Stimulated activated CD4-positive, alpha-beta T cell treated with anti-CD3 and anti-CD28 coated beads, Interleukin-1b, Interleukin-23, amount 100 ng/mL, for 4 hours (primary cell): Measurements from ENCODE around the gene MARCHF9.
A peak's percentile ranks its signal among the peaks of the same experiment; 100 is the strongest.
"Not testable (repeated sequence)": the region's sequence is repeated elsewhere in the genome, so short reads cannot be mapped to it uniquely, and the experiment has no call there.

Experiments used
- DNase-seq, 2 donors: peaks; one replicate each; pipeline ENCODE4 v3.0.0-alpha.2; 2020; ENCODE audit warnings: low read depth in 2 of 2

Gene MARCHF9, protein sequence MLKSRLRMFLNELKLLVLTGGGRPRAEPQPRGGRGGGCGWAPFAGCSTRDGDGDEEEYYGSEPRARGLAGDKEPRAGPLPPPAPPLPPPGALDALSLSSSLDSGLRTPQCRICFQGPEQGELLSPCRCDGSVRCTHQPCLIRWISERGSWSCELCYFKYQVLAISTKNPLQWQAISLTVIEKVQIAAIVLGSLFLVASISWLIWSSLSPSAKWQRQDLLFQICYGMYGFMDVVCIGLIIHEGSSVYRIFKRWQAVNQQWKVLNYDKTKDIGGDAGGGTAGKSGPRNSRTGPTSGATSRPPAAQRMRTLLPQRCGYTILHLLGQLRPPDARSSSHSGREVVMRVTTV

DNA sequence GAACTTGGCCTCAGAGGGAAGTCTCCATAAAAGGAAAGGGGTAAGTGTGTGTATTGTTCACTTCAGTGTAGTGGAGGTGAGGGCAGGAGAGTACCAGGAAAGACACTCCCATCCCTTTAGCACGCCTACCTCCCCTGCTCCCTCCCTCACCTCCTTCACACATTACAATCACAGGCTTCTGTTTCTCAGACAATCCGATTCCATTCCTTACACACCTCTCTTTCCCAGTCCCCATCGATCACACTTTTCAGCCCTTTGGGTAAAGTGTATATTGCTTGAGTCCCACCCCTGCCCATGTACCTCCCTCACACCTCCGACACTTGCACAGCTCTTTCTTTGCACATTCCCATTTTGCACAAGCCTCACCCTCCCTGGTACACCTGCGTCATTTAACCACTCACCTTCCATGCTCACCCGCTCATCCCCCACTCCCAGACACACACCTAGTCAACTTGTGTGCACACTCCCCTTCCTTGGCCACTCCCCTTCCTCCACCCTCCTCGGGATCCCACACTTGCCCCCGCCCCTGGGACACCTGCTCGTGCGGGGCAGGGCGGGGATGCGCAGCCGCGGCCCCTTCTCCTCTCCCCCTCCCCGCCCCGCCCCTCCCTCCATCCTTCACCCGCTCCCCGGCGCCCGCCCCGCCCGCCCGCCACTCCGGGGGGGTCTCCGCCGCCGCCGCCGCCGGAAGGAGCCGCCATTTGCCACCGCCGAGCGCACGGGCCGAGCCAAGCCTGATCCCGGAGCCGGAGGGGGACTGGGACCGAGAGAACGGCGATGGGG, at the start of gene MARCHF9:
Gene MARCHF9 (plus strand): TSS at position 693 of the 783 bp plus-strand sequence. CDS start 426 bp downstream, outside the sequence.
- DNase-seq, result peak; percentile 75

DNA sequence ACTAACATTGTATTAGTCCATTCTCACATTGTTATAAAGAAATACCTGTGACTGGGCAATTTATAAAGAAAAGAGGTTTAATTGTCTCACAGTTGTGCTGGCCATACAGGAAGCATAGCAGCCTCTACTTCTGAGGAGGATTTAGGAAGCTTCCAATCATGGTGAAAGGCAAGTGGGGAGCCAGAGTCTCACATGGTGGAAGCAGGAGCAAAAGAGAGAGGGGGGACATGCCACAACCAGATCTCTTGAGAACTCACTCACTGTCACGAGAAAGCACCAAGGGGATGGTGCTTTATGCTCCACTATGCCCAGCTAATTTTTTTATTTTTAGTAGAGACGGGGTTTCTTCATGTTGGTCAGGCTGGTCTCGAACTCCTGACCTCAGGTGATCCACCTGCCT, 47.7 kb upstream of the MARCHF9 start:
- no peak for DNase-seq

DNA sequence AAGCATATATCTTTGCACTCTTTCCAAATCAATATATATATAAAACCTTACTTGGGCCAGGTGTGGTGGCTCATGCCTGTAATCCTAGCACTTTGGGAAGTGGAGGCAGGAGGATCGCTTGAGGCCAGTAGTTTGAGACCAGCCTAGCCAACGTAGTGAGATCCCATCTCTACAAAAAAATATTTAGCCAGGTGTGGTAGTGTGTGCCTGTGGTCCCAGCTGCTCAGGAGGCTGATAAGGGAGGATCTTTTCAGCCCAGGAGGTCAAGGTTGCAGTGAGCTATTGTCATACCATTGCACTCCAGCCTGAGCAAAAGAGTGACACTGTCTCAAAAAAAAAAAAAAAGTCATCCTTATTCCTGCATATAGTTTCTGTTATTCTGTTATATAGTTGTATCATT, 46.6 kb upstream of the MARCHF9 start:
- DNase-seq, result no peak

DNA sequence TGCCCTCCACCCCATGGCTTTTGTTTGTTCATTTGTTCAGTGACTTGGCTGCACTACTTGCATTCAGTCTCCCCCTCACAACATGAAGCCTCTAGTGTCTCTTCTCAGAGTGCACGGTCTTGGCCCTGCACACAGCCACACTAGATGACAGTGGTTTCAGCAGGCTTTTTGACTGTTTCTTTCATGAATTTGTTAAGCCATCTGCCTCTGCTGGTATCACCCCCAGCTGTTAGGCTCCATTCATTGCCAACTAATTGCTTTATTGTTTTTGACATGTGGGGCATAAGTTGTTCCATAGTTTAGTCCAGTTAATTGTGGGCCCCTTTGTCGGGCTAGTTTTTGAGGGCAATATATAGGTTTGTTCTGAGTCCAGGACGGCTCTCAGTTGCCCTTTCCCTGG, 42.2 kb upstream of the MARCHF9 start:
- DNase-seq, result no peak

DNA sequence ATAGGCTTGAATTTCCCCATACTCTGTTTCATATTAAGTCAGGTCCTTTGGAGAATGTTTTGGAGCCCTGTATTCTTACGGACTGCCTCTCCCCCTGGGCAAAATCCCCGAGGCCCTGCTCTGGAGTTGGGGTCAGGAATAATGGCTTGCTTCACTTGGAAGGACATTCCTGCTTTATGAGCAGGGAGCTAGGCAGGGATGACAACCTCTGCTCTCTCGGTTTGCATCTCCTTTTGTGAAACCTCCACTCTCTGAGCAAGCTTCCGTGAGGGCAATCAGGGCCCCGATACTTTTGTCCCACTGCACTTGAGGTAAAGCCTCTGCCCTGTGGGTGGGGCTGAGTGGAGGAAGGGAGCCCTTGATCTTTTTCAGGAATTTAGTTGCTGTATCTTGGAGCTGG, 41.7 kb upstream of the MARCHF9 start:
- no peak for DNase-seq

DNA sequence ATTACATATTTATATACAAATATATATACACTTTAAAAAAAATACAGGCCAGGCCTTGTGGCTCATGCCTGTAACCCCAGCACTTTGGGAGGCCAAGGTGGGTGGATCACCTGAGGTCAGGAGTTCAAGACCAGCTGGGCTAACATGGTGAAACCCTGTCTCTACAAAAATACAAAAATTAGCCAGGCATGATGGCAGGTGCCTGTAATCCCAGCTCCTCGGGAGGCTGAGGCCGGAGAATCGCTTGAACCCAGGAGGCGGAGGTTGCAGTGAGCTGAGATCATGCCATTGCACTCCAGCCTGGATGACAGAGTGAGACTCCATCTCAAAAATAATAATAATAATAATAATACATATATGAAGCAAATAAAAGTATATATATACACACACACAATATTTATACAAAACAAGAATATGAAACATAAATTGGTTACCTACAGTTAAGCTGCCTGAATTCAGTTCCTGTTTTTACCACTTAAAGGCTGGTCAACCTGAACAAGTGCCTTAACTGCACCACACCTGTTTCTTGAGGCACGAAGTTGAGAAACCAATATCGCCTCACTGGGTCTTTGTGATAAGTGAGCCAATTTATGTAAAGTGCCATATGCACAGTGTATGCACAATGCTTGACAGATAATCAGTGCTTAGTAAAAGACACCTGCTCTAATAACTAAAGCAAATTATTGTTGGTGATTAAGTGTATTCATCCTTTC, 39.7 kb upstream of the MARCHF9 start:
- not testable (repeated sequence) for DNase-seq

DNA sequence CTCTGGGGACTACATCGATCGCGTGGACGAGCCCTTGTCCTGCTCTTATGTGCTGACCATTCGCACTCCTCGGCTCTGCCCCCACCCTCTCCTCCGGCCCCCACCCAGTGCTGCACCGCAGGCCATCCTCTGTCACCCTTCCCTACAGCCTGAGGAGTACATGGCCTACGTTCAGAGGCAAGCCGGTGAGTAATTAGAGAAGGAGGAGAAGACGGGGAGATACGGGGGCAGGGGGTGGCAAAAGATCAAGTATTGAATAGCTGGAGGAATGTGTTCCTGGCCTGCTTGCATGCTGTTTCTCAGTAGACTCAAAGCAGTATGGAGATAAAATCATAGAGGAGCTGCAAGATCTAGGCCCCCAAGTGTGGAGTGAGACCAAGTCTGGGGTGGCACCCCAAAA, 39.1 kb upstream of the MARCHF9 start:
- no peak for DNase-seq

DNA sequence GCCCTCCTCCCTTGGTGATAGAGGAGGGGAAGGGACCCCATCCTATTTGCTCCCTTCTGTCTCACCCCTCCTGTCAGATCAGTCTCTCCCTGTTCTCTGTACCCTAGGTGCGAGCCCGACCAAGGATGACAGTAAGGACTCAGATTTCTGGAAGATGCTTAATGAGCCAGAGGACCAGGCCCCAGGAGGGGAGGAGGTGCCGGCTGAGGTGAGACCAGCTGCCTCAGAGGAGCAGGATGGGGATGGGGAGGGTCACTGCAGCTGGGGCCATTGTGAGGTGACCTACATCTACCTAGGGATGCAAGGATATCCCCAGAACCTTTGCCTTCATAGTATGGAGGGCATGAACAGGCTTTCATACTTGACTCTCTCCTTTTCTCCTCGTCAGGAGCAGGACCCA, 38.6 kb upstream of the MARCHF9 start:
- DNase-seq, result no peak

DNA sequence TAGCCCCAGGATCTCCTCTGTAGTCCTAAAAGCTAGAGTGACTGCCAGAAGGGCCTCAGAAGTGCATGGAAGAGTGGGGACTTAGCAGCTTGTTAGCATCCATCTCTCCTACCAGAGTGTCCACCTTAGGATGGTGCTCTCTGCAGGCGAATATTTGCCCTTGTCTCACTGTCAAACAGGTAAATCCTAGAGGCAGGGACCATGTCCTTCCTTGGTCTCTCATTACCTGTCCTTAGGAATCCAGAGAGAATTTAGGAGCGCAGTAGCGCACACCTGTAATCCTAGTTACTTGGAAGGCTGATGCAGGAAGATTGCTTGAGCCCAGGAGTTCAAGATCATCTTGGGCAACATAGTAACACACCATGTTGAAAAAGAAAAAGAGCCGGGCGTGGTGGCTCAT, 37.8 kb upstream of the MARCHF9 start:
- DNase-seq, result no peak

DNA sequence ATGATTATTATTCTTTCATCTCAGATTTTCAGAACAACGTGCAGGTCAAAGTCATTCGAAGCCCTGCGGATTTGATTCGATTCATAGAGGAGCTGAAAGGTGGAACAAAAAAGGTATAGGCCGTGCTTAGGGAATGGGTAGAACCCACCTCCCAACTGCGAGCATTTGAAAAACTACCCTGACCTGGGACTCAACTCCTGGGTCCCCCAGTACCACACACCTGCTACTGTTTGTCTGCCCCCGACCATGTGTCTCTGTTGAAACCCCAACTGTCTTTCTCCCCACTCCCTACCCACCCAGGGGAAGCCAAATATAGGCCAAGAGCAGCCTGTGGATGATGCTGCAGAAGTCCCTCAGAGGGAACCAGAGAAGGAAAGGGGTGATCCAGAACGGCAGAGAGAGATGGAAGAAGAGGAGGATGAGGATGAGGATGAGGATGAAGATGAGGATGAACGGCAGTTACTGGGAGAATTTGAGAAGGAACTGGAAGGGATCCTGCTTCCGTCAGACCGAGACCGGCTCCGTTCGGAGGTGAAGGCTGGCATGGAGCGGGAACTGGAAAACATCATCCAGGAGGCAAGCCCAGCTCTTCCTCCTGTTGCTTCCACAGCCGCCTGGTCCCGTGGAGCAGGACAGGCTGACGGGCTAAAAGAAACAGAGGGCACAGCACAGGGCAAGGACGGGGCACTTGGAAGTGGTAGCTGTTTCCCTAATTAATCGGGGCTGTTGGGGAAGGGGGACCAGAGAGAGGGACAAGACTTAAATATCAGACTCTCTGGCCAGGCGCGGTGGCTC, 36.9 kb upstream of the MARCHF9 start:
- DNase-seq, result no peak

DNA sequence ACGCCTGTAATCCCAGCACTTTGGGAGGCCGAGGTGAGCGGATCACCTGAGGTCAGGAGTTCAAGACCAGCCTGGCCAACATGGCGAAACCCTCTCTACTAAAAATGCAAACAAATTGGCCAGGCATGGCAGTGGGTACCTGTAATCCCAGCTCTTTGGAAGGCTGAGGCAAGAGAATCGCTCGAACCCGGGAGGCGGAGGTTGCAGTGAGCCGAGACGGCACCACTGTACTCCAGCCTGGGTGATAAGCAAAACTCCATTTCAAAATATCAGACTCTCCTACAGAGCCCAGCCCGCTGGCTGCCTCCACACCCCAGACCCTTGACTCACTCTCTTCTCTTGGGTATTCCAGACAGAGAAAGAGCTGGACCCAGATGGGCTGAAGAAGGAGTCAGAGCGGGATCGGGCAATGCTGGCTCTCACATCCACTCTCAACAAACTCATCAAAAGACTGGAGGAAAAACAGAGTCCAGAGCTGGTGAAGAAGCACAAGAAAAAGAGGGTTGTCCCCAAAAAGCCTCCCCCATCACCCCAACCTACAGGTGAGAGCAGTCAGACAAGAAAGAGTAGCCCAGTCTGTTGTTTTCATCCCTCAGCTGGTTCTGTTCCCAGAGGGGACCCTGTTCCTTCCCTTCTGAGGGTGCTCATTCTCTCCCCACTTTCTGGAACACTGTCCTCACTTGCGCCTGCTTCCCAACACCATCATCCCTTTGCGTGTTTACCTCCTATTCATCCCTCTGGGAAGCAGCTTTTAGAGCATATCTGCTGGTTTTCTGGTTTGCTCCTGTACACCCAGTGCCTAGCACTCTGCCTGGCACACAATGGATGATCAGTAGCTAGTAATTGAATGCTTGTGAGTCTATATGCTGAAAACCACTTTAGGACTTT, 36.0 kb upstream of the MARCHF9 start:
- no peak for DNase-seq

DNA sequence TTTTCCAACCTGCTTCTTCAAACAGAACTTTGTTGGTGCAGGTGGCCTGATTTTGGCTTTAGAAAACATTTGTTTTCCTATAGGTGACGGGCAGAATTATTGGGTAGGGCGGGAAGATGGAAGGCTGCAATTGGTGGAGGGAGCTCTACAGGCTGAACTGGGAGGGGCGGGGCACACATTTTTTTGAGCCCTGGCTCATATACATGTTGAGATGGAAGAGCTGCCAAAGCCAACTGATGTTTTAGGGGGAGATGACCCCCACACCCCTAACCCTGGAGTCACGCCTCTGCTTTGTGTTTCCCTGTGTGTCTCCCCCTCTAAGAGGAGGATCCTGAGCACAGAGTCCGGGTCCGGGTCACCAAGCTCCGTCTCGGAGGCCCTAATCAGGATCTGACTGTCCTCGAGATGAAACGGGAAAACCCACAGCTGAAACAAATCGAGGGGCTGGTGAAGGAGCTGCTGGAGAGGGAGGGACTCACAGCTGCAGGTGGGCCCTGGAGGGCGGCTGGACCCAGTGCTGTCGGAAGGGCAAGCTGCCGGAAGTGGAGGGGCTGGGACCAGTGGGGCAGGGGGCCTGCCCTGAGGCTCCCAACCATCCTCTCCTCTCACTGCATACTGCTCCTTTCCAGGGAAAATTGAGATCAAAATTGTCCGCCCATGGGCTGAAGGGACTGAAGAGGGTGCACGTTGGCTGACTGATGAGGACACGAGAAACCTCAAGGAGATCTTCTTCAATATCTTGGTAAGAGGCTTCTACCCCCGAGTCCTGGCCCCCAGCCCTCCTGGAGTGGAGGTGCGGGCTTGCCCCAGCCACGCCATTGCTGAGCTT, 34.9 kb upstream of the MARCHF9 start:
- no peak for DNase-seq

DNA sequence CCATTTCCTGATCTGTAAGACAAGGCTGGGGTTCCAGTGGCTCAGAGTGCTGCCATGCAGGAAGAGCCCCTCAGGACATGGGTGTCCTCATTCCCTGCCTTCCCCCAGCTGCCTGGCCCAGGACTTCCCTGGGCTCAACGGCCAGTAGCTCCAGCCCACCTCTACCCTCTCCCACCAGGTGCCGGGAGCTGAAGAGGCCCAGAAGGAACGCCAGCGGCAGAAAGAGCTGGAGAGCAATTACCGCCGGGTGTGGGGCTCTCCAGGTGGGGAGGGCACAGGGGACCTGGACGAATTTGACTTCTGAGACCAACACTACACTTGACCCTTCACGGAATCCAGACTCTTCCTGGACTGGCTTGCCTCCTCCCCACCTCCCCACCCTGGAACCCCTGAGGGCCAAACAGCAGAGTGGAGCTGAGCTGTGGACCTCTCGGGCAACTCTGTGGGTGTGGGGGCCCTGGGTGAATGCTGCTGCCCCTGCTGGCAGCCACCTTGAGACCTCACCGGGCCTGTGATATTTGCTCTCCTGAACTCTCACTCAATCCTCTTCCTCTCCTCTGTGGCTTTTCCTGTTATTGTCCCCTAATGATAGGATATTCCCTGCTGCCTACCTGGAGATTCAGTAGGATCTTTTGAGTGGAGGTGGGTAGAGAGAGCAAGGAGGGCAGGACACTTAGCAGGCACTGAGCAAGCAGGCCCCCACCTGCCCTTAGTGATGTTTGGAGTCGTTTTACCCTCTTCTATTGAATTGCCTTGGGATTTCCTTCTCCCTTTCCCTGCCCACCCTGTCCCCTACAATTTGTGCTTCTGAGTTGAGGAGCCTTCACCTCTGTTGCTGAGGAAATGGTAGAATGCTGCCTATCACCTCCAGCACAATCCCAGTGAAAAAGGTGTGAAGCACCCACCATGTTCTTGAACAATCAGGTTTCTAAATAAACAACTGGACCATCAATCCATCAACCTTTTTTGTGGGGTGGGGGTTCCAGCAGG, 34.0 kb upstream of the MARCHF9 start:
- no peak for DNase-seq

DNA sequence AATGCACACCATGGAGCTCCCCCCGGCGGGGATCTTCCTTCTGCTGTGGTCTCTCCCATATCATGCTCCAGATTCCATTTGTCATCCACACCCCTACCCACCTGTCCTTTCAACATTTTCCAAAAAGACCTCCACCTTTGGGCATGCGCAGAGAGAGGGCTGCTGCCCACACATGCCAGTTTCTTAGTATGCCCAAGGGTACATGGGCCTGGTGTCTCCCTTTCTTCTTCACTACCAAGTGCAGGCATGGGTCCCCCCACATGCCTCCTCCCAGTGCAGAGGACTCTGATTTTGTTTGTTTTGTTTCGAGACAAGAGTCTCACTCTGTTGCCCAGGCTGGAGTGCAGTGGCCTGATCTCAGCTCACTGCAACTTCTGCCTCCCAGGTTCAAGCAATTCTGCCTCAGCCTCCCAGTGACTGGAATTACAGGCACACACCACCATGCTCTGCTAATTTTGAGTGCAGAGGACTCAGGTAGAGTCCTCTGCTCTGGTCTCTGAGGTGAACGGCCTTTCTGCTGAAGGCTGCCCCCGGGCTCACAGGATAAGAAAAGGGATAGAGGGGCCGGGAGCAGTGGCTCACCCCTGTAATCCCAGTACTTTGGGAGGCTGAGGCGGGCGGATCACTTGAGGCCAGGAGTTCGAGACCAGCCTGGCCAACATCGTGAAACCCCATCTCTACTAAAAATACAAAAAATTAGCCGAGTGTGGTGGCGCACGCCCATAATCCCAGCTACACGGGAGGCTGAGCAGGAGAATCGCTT, 32.9 kb upstream of the MARCHF9 start:
- DNase-seq, result not testable (repeated sequence)

DNA sequence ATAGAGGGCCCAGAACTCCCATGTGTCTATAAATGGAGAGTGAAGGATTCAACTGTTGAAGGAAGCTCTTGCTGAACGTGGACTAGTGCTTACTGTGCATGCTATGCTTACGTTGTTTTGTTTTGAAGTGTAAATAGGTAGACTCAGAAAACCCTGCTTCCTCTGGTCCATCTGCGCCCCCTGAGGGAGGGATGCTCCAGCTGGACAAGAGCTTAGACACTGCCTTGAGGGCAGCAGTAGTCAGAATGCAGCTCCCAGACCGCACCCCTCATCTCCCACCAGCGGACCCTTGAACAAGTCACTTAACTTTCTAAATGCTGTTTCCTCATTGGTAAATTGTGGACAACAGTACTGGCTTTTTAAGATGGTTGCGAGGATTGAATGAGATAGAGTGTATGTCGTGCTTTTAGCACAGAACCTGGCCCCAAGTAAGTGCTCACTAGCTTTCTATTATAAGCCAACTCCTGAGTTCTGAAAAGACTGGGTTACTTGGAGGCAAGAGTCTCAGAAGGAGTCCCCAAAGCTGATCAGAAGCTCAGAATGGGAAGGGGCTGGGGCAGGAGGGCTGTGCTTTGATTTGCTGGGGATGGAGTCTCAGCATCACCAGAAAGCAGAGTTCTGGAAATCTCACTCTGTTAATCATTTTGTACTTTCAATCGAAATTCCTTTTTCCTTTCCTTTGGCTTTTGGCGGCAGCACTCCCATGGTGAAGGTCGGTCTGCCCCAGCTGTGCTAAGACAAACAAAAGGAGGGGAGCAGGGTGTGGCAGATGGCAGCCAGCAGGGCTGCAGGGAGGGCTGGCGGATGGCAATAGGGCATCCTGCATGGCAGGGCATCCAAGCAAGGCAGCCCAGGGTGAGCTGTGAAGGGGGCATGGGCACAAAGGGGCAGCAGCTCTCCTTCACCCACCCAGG, 31.9 kb upstream of the MARCHF9 start:
- DNase-seq, result no peak

DNA sequence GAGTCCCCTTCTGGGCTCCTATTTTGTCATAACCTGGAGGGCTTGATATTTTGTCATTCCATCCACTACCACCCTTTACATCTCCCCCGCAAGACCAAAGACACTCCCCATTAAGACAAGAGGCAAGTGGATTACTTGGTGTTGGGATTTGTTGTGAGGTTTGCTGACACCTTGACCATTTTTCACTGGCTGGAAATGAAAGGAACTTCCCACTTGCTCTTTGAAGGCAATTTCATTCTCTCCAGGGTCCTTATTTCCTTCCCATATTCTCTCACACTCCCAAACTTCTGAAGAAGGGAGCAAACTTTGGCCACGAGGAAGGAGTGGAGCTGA, 31.3 kb upstream of the MARCHF9 start:
- DNase-seq, result no peak
